GF-D8 (cell line): ENCODE data around the gene EIF4E1B.

Source experiments
- DNase-seq: peaks from one replicate; lab custom pipeline; 2025; lab: John Stamatoyannopoulos, UW

The EIF4E1B gene

DNA sequence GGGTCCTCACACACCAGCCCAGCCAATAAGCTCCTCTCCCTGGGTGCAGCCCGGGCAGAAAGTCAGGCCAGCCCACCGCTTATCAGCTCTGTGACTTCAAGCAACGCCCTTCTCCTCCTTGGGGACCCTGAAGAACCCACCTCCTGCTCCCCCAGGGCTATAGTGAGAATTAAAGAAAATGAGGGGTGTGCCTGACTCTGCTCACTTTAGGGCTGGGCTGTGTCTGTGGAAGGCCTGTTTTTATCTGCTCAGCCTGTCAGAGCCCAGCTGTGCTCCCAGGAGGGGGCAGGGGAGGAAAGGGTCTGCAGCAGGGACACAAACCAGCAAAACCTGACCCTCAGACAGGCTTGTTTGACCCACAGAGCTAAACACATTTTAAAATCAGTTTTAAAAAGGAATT is 24.4 kb upstream of the EIF4E1B start:
- no peak for DNase-seq

DNA sequence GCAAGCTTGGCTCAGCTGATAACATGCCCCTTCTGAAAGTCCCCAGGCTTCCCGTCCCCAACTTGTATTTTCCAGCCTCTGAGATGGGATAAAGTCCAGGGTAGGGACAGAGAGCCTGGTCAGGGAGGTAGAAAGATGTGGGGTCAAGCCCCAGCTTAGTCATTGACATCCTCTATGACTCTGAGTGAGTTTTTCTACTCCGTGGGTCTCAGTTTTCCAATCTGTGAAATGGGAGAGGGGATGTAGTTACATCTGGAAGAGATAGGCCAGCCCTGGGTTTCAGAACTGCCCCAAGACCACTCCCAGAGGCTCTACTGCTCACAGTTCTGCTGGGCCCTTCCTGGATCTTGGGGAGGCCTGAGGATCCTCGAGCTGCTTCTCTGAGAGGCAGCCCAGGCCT is 23.6 kb upstream of the EIF4E1B start:
- no peak for DNase-seq

DNA sequence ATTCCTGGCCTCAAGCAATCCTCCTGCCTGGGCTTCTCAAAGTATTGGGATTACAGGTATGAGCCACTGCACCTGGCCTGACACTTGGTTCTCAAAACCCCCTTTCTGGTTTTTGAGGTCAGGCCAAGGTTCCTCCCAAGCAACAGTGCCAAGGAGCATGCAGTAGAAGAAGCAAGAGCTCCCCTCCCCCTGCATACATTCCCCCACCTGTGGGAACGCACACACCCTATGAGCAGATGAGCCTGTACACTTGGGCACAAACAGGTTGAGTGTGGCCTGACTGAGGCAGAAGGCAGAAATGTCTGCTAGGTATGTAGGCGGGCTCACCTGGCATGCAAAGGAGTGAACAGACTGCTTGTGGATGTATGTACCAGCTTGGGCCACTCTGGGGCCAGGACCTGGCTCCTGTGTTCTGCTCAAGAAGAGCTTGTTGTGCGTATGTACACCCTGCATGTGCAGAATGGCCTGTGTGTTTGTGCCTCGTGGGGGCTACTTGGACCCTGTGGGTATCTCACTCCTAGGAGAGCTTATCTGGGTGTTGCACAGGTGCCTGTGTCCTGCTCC is 22.3 kb upstream of the EIF4E1B start:
- DNase-seq, result no peak

DNA sequence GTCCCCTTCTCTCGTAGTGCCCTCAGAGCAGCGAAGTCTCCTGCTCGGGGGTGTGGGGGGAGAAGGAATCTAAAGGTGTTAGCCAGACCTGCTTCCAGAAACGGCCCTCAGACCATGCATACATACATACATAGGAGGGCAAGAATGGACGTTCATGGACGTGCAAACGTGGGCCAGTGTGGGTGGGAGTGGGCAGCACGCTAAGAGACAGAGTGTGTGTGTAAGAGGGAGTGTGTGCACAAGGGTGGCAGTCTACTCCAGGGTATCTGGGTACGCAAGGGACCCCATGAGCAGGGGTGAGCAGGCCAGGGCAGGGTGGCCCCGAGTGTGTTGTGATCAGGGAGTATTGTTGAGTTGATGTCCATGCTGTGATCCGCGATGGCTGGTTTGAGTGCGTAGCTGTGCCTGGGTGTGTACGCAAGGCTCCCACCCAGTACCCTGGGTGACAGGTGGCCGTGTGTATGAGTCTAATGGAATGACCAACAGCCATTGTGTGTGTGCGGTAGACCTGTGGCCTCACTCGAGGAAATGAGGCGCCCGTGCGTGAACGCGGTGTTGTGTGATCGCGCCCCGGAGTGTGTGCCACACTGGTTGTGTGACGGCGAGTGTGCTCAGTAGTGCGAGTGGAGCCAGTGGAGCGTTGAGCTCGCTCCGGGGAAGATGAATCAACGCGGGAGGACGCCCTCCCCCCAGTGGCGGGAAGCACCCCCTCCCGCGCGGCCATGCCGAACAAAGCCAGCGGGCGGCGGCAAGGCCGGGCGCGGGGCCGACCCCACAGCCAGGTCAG is 21.3 kb upstream of the EIF4E1B start:
- DNase-seq, result no peak

DNA sequence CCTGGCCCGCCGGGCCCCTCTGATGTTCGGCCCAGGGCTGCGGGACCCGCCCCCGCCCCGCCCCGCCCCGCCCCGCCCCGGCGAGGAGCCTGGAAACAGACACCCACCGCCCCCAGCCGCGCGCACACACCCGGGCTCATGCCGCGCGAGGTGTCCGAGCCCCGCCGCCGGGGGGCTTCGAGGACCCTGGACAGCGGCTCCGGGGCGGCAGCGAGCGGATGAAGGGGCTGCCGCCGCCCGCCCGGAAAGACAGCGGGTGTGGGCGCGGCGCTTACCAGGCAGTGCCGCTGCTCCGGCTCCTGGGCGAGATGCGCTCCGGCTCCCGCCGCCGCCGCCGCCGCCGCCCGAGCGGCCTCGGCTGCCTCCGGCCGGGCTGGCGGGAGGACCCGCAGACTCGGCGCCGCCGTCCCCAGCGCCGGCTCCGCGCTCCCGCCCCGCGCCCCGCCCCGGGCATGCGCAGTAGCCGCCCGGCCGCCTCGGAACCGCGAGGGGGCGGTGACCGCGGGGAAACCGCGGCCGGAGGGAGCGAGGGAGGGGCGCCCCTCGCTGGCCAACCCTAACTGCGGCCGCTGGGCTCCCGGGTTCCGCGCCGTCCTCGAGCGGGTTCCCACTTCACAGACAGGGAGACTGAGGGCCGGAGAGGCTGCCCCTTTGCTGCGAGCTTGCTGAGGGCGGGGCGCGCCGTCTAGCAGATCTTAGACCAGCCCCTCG is 20.6 kb upstream of the EIF4E1B start, which contains the start of gene GPRIN1:
Gene GPRIN1, minus strand, starts transcription at position 433 of the 711 bp plus-strand sequence. CDS start 10,322 bp downstream, outside the sequence.
- DNase-seq, result no peak

DNA sequence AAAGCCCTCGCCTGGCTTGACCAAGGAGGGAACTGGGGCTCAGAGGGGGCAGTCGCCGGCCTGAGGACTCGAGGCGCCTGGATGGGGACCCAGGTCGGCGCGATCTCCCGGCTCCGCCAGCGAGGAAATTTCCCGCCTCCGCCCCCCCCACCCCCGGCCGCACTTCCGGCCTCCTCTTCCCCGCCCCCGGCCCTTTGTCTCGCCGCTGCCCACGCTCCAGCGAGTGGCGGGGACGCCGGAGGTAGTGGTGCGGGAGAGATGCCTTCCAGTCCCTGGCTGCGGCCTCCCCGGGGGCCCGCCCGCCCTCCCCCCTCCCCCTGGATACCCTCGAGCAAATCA is 20.1 kb upstream of the EIF4E1B start:
- DNase-seq, result no peak

DNA sequence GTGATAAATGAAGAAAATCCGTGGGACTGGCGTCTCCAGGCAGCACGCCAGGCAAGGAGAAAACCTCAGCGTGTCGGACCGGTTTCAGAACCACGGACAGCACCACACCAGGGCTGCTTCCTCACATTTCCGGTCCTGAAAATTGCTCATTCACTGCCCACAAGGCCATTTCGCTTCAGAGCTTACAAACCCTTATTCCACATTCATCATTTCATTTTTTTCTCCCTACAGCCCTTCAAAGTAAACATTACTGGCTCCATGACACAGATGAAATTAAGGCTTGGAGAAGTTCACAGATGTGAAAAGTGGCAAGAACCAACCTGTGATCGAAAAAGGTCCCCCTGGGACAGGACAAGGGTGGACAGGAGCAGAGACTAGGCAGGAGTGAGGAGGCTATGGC is 19.0 kb upstream of the EIF4E1B start:
- no peak for DNase-seq

DNA sequence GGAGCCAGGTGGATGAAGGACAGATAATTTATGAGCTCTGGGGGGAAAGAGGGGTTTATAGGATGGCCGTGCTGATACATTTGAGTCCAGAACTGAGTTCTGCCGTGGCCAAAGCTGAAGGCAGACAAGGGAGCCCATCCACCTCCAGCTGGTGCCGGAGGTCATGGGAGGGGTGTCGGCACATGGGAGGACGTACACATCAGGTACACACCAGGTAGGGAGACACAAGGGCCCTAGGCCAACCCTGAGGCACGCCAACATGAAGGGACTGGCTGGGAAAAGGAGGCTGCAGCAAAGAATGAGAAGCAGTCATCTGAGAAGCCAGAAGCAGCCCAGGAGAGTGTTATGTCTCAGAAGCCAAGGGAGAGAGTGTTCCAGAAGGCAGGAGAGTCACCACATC is 18.5 kb upstream of the EIF4E1B start:
- no peak for DNase-seq

DNA sequence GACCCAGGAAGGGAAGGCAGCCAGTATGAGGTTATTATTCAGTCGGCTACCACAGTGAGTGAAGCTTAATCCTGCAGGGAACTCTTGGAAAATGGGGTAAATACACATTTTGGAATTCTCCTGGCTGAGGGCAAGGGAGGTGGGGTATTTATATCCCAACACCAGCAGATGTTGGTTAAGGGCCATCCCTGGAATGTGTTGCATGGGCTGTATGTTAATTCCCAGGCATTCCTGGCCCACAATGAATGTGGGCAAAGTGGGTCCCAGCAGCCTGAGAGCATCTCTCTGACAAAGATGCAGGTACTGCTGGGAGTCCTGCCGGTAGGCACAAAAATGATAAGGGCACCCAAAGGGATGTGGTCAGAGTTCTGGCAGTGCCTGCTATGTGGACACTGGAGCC is 17.6 kb upstream of the EIF4E1B start:
- DNase-seq, result no peak

DNA sequence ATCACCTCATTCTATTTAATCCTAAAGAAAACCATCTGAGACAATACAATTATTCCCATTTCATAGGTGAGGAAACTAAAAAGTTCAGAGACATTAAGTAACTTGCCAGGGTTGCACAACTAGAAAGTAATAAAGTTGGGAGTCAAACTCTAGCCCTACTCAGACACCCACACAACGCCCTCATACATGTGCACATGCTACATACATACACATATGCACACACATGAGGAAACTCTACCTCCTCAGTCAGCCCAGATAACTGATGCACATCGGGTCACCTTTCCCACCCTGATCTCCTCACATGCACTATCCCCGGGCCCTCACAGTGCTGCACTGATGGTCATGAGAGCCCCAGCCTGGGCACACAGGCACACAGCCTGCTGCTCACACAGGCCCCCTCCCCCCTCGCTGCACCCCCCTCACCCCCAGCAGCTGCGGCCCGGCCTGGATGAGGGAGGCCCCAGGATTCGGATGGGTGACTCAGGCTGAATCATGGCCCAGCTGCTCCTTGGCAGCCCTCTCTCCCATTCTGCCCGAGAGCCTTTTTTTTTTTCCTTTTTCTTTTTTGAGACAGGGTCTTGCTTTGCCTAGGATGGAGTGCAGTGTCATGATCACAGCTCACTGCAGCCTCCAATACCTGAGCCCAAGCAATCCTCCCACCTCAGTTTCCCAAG is 15.5 kb upstream of the EIF4E1B start:
- DNase-seq, result no peak

DNA sequence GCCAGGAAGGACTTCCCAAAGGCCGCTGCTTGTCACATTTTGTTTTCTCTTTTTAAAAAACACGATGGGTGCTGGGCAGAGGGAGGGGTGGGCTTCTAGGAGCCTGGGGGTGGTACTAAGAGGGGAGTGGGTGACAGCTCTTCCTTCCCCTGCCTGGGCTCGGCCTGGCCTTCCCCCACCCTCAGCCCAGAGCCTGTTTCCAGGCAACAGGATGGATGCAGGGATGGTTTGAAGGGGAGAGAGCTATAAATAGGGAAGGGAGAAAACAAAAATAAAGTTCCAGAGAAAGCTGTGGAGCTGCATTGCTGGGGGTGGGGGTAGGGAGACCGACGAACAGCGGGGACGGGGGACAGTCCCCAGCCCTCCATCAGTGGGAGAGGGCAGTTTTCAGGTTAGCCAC is 14.0 kb upstream of the EIF4E1B start:
- no peak for DNase-seq

DNA sequence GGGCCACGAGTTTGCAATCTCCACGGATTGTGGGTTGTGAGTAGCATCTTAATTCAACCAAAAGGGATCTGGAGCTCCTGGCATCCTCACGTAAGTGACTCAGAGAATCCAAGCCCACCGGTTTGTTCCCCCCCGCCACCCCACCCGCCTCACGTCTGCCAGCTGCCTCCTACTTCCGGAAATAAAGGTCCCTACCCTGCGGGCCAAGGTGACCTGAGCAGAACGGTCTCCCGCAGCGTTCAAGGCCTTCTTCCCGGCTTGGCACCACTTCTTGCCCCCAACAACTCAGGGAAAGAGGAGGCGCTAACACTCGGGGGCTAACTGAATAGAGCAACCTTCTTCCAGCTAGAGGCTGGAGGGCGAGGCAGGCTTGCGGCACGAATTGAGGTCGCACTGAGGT is 11.7 kb upstream of the EIF4E1B start:
- DNase-seq, result no peak

DNA sequence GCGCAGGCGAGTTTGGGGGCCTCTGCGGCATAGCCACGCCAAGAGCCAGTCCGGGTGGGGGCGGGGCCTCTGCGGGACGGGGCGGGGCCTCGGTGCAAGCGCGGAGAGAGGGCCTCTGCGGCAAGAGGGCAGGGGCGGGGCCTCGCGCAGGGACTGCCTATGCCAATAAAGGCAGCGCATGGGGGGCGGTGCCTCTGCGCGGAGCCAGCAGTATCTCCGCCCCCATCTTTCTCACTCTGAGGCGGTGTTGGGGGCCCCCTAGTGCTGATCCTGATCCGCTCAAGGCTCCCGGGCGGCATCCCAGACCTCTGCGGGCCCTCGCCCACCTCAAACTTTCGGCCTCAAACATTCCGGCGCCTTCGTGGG is 11.3 kb upstream of the EIF4E1B start:
- no peak for DNase-seq

DNA sequence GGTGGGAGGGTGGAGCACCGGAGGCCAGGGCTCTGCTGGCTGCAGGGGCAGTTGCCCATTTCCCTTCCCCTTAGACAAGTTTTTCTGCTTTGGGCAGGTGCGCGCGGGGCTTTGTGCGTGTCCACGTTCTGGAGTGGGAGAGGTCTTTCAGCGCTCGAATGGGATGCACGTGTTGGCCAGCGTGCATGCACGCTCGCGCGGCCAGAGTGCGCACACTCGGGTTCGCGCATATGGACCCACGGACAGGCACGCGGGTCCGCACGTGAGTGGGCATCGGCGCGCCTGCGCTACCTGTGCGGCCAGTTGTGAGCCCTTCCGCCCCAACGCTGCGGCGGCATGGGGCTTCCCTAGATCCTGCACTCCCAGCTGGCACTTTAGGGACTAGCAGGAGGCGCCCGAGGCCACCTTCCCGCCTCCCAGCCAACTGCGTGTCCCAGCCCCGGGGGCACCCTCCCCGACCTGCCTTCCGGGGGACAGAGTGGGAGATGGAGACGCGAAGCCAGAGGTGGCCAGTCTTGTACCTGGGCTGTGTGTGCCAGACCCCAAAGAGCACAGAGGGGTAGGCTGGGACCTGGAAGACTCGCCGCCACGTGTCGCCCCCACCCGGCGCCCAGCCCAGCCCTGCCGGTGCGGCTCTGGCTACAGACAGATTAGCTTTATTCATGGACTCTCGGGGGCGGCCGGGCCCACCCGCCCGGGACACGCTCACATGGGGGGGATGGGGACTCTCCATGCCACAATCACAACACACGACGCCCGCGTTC is 10.7 kb upstream of the EIF4E1B start:
- DNase-seq, result no peak

DNA sequence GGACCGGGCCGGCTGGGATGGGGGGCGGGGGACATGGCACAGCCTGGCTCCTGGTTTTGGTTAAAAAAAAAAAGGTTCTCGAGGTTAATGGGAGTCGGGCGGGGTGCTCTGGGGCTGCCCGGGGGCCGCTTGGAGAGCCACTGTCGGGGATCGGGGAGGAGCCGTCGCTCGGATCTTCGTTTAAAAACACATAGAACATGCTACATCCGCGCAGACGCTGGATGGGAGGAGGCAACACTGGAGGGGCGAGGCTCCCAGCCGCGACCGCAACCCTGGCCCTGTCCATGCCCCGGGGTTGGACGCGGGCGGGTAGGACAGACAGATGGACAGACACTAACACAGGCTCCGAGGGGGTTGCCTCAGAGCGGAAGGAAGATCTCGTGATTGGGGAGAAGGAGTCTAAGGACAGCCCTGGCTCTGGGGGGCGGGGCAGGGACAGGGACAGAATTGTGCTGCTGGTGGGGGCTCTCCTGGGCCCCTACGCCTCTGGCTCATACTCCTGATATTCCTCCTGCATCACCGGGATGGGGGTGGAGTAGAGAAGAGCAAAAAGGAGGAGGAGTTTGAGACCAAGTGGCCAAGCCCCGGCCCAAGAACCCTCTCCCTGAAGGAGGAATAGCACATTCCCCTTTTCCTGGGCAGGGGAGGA is 10.0 kb upstream of the EIF4E1B start:
- DNase-seq, result no peak

DNA sequence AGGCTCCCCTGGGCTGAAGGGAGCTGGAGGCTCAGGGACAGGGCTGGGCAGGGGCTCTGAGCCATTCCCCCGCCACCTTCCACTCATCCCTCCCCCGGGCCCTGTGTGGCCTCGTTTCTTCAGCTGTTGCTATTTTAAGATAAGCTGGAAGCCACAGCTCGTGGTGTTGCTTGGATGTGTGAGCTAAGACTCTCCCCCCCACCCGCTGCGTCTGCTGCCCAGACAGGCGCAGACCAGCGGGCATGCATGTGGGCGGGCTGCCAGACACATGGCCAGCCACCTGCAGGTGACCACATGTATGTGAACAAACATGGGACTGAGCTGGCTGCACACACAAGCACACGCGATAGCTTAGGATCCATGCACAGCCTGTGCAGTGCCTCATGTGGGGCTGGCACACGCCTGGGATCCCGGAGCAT is 8.8 kb upstream of the EIF4E1B start:
- DNase-seq, result no peak

DNA sequence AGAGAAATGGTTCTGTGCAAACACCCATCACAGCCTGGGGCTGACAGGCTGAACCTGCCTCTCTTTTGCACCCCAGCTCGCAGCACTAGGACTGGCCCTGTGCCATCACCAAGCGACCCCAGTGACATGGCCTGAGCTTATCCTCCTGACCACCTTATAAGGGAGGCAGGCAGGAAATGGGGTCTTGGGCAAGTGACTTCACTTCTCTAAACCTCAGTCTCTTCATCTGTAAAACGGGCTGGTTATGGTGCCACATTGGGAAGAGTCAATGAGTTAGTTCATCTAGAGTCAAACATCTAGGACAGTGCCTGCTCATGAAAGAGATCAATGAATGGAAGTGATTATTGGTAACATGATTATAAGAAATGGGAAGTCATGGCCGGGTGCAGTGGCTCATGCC is 6.3 kb upstream of the EIF4E1B start:
- no peak for DNase-seq

DNA sequence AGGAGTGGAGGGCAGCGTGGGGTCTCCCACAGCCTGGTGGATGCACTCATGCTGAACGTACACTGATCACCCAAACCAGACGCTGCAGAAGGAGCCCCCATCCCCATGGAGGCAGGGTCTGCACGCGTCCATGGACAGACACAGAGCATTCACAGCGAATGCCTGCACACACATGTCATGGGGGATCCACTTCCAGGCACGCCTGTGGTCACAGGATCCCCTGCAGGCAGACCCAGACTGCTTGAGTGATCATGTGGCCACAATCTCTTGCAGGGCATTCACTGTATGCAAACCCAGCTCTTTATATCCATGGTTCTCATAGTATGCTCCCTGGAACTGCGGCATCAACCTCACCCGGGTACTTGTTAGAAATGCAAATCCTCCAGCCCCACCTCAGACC is 5.5 kb upstream of the EIF4E1B start:
- DNase-seq, result no peak

DNA sequence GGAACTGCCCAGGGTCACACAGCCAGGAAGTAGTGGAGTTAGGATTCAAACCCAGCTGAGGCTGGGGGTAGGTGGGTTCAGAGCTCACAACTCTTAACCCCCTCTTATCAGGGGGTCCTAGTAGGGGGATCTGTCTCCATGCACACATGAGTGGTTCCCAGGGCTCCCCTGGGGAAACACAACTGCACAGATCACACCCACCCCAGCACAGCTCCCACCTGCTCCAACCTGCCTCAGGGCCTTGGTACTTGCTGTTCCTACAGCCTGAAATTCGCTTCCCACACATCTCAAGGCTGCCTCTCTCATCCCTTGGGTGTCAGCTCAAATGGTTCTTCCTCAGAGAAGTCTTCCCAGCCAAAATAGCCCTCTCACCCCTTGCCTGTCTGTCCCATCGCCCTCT is 5.0 kb upstream of the EIF4E1B start:
- DNase-seq, result no peak

DNA sequence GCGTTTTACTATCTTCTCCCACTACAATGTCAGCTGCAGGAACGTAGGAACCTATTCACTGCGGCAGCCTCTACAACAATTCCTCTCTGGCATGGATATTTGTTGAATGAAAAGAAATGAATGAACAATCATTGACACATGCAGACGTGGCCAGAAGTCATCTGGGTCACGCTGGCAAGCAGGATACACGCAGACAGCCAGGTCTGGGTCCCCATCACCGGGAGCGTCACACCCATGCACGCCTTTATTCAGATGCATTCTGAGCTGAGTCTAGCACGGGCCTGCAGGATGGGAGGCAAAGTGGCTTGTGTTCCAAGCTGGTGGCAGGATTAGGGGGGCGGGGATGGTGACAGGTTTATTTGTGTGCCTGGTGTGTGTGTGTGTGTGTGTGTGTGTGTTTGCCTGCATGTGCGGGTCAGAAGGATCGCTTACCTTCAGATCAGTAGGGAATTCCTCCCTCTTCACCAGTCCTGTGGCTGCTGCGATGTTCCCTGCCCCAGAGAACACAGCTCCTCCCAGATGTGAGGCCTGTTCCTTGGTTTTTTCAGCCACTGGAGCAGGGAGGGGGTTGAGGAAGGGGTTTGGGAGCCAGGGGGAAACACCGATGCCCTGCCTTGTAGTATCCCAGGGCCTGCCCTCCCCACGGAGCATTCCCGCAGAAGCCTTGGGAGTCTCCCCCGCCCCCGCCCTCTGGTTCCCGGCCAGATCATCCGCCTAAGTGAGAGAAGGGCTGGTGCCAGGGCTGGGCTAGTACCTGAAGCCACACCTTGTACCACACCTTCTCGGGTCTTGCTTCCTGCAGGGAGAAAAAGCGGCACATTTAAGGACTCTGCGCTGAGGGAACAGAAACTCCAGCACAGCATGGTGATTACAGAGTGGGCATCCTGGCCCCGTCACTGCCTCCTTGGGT is 4.3 kb upstream of the EIF4E1B start:
- DNase-seq, result no peak

DNA sequence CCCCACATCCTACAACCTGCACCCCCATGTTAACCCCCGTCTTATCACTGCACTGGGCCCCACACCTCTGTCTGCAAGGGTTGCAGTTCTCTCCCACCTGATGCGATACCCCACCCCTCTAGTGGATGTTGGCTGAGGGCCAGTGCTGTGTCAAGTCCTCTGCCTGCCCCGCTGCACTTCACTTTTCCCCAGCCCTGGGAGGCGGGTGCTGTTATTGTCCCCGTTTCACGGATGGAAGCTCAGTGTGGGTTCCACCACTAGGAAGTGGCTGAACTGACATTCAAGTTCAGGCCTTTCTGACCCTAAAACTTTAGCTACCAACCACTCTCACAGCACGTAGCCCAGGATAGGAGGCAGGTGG is 3.6 kb upstream of the EIF4E1B start:
- DNase-seq, result no peak
